ENCODE results near the gene UTF1.

GRCh38 chr10:133202778-133203651, 27.0 kb upstream of the UTF1 start:
- TF ChIP-seq CTCF (IDR thresholded peaks at IDR 0.05), result no peak
- no peak for TF ChIP-seq POLR2A (IDR thresholded peaks at IDR 0.05)

Data from esophagus squamous epithelium (tissue), 4 donors.